DOHH2 (cell line): ENCODE measurements around the gene PTPA.
"Not testable (repeated sequence)": the region's sequence is repeated elsewhere in the genome, so short reads cannot be mapped to it uniquely, and the experiment has no call there.

ENCODE experiments used
- H3F3A ChIP-seq: fragments of 200-600 bp; sonication (generic), shearing (Covaris generic); 2 replicates; pipeline ENCODE4 v1.6.0; 2016; ENCODE audit warnings: antibody characterized with exemption, mild to moderate bottlenecking; ENCODE audit not compliant: control insufficient read depth, insufficient read depth
- H3K27ac ChIP-seq: fragments of 200-600 bp; sonication (generic); 2 replicates; pipeline ENCODE4 v1.5.1; 2014; ENCODE audit warnings: low read depth, mild to moderate bottlenecking, low read length, moderate library complexity
- H3K27me3 ChIP-seq: fragments of 200-600 bp; sonication (generic); 2 replicates; pipeline ENCODE4 v1.6.1; 2014; ENCODE audit warnings: mild to moderate bottlenecking, low read length, mixed read lengths; ENCODE audit not compliant: control insufficient read depth
- H3K36me3 ChIP-seq: fragments of 200-600 bp; sonication (generic); 2 replicates; pipeline ENCODE4 v1.6.1; 2014; ENCODE audit warnings: mild to moderate bottlenecking, low read length, moderate library complexity, mixed read lengths; ENCODE audit not compliant: control insufficient read depth
- H3K4me1 ChIP-seq: fragments of 200-600 bp; sonication (generic); 2 replicates; pipeline ENCODE4 v1.6.1; 2014; ENCODE audit warnings: mild to moderate bottlenecking, low read length, mixed read lengths; ENCODE audit not compliant: control insufficient read depth
- H3K4me2 ChIP-seq: fragments of 200-600 bp; sonication (generic); 2 replicates; pipeline ENCODE4 v1.6.0; 2014; ENCODE audit warnings: mild to moderate bottlenecking, low read length, moderate library complexity
- H3K4me3 ChIP-seq: fragments of 200-600 bp; sonication (generic); 2 replicates; pipeline ENCODE4 v1.5.1; 2014; ENCODE audit warnings: mild to moderate bottlenecking, low read length, mixed read lengths
- H3K79me2 ChIP-seq: fragments of 200-600 bp; sonication (generic); 2 replicates; pipeline ENCODE4 v1.6.1; 2014; ENCODE audit warnings: mild to moderate bottlenecking, low read length, mixed read lengths; ENCODE audit not compliant: control insufficient read depth
- H3K9me2 ChIP-seq: fragments of 200-600 bp; sonication (generic); replicated peaks from 2 replicates; pipeline ENCODE4 v1.6.1; 2014; ENCODE audit warnings: mild to moderate bottlenecking, low read length, mixed read lengths; ENCODE audit not compliant: control insufficient read depth
- H3K9me3 ChIP-seq: fragments of 200-600 bp; sonication (generic); 2 replicates; pipeline ENCODE4 v1.6.1; 2014; ENCODE audit warnings: antibody characterized with exemption, low read length, mixed read lengths; ENCODE audit not compliant: control insufficient read depth, insufficient read depth
- H4K20me1 ChIP-seq: fragments of 200-600 bp; sonication (generic); 2 replicates; pipeline ENCODE4 v1.6.0; 2014; ENCODE audit warnings: low read depth, mild to moderate bottlenecking, antibody characterized with exemption, low read length, moderate library complexity; ENCODE audit not compliant: control insufficient read depth, insufficient read depth
- CTCF ChIP-seq: fragments of 200-600 bp; sonication (generic); IDR thresholded peaks from one replicate; pipeline ENCODE4 v1.5.1; 2014; ENCODE audit warnings: antibody characterized with exemption, mild to moderate bottlenecking, low read depth, low read length; ENCODE audit not compliant: poor library complexity, severe bottlenecking
- EZH2phosphoT487 ChIP-seq: fragments of 200-600 bp; sonication (generic); IDR thresholded peaks from 2 replicates; pipeline ENCODE4 v1.6.1; 2017; ENCODE audit warnings: borderline replicate concordance, mild to moderate bottlenecking, antibody characterized with exemption, low read length, moderate library complexity, mixed read lengths

The PTPA gene

GRCh38 chr9:129122133-129122532 lies 10.9 kb downstream of the PTPA start:
- no peaks in the 10 kb centered on the region for H3K4me1 ChIP-seq
- no peaks in the 10 kb centered on the region for H3K9me3 ChIP-seq
- no peaks in the 10 kb centered on the region for H3F3A ChIP-seq
- H3K9me2 ChIP-seq, result no peaks in the 10 kb centered on the region
- H3K4me3 ChIP-seq, result no peak overlapping the region
- peaks cover 25% of the 10 kb centered on the region for H3K79me2 ChIP-seq
- no peaks in the 10 kb centered on the region for H3K27me3 ChIP-seq
- H3K27ac ChIP-seq, result no peak overlapping the region
- TF ChIP-seq CTCF (no peak), EZH2phosphoT487 (no peak)
- H3K4me2 ChIP-seq, result no peak overlapping the region
- no peaks in the 10 kb centered on the region for H4K20me1 ChIP-seq
- H3K36me3 ChIP-seq, result peaks cover 36% of the 10 kb centered on the region

- H4K20me1 ChIP-seq, H3K4me2 ChIP-seq, H3F3A ChIP-seq, H3K9me3 ChIP-seq, H3K27ac ChIP-seq, H3K9me2 ChIP-seq, H3K4me1 ChIP-seq, H3K27me3 ChIP-seq, H3K4me3 ChIP-seq: not testable (repeated sequence)
- H3K79me2 ChIP-seq, result peaks cover 17% of the 10 kb centered on the region
- peaks cover 38% of the 10 kb centered on the region for H3K36me3 ChIP-seq
These were observed 11.8 kb downstream of the PTPA start for GRCh38 chr9:129122976-129123375.

GRCh38 chr9:129124506-129125069 lies 13.4 kb downstream of the PTPA start:
- Histone ChIP-seq H4K20me1 (no peaks in the 10 kb centered on the region), H3K4me3 (no peak overlapping the region), H3K4me2 (no peak overlapping the region), H3K27me3 (no peaks in the 10 kb centered on the region), H3K27ac (no peak overlapping the region), H3K9me2 (no peaks in the 10 kb centered on the region), H3K4me1 (no peaks in the 10 kb centered on the region), H3F3A (no peaks in the 10 kb centered on the region), H3K79me2 (peaks cover 6% of the 10 kb centered on the region; the same call in 1 of the 2 replicates), H3K36me3 (peaks cover 43% of the 10 kb centered on the region), H3K9me3 (no peaks in the 10 kb centered on the region)
- TF ChIP-seq CTCF, result no peak
- TF ChIP-seq EZH2phosphoT487, result no peak

DNA sequence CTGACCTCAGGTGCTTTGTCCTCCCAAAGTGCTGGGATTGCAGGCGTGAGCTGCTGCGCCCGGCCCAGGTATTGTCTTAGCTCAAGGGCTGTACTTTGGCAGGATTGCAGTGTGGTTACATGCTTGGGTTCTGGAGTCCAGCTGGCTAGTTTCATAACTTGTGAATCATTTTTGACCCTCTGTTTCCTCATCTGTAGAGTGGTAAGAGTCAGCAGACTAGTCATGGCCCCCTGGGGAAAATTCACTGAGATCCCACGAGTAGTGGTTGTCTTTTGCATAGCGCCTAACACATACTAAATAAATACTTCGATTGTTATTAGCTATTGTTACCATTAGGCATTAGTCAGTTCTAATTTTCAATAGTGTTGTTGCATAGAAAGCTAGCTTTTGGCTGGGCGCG lies 14.3 kb downstream of the PTPA start:
- H3K27ac ChIP-seq, result no peak overlapping the region
- no peaks in the 10 kb centered on the region for H3F3A ChIP-seq
- H3K36me3 ChIP-seq, result peaks cover 42% of the 10 kb centered on the region
- no peaks in the 10 kb centered on the region for H3K9me3 ChIP-seq
- peaks cover 3% of the 10 kb centered on the region; the same call in 1 of the 2 replicates for H3K79me2 ChIP-seq
- no peaks in the 10 kb centered on the region for H4K20me1 ChIP-seq
- H3K4me1 ChIP-seq, result no peaks in the 10 kb centered on the region
- no peaks in the 10 kb centered on the region for H3K27me3 ChIP-seq
- no peaks in the 10 kb centered on the region for H3K9me2 ChIP-seq
- no peak for TF ChIP-seq EZH2phosphoT487
- no peak for TF ChIP-seq CTCF
- H3K4me3 ChIP-seq, result no peak overlapping the region
- no peak overlapping the region for H3K4me2 ChIP-seq
